WTC11 (cell line): ENCODE data around the gene PKIB. TPM values are rescaled to one million over a fixed set of nuclear protein-coding genes. Genes with fewer than 3 reads are reported as not detected.
A peak's percentile ranks its signal among the peaks of the same experiment; 100 is the strongest.

Experiments
- ATAC-seq: fragments of 200-7000 bp; cut with Tn5 transposase; 2 replicates; pipeline ENCODE4 v1.10.0; 2021; ENCODE audit warnings: mild to moderate bottlenecking, moderate library complexity
- CTCF ChIA-PET: fragments of 300-600 bp; sonication (Branson Sonifier 250); formaldehyde crosslinking; loops from one replicate; lab custom pipeline; 2021; ENCODE audit warnings: antibody characterized with exemption; lab: Charles Lee
- POLR2A ChIA-PET: fragments of 350-600 bp; sonication (Branson Sonifier 250); formaldehyde crosslinking; loops from one replicate; lab custom pipeline; 2021; ENCODE audit warnings: antibody characterized with exemption; lab: Charles Lee
- DNase-seq: peaks from one replicate; pipeline ENCODE4 v3.0.0; 2021; ENCODE audit warnings: low spot score
- H3K27ac Mint-ChIP-seq: 2 replicates; pipeline ENCODE4 v1.8.0; 2021; ENCODE audit warnings: mixed read lengths
- H3K27me3 Mint-ChIP-seq: 2 replicates; pipeline ENCODE4 v1.8.0; 2021; ENCODE audit warnings: low read depth, mild to moderate bottlenecking, moderate library complexity, mixed read lengths
- H3K36me3 Mint-ChIP-seq: 2 replicates; pipeline ENCODE4 v1.8.0; 2021; ENCODE audit warnings: mixed read lengths
- H3K4me1 Mint-ChIP-seq: 2 replicates; pipeline ENCODE4 v1.8.0; 2022; ENCODE audit warnings: mixed read lengths
- H3K4me3 Mint-ChIP-seq: 2 replicates; pipeline ENCODE4 v1.8.0; 2021; ENCODE audit warnings: mild to moderate bottlenecking, moderate library complexity, mixed read lengths
- H3K9me3 Mint-ChIP-seq: 2 replicates; pipeline ENCODE4 v1.8.0; 2021; ENCODE audit warnings: mixed read lengths
- ATF3 ChIP-seq: sonication (generic); formaldehyde crosslinking; conservative IDR thresholded peaks from 2 replicates; pipeline ENCODE4 v1.8.1; 2022; ENCODE audit warnings: mild to moderate bottlenecking, missing genetic modification reagents
- ESRRA ChIP-seq: sonication (generic); formaldehyde crosslinking; IDR thresholded peaks from 2 replicates; pipeline ENCODE4 v1.8.1; 2022; ENCODE audit warnings: mild to moderate bottlenecking, missing genetic modification reagents, borderline replicate concordance
- GRHL2 ChIP-seq: fragments of 250-450 bp; sonication (Bioruptor Pico); IDR thresholded peaks from 2 replicates; pipeline ENCODE4 v1.8.0; 2022; ENCODE audit warnings: mild to moderate bottlenecking, moderate library complexity; ENCODE audit not compliant: insufficient replicate concordance, severe bottlenecking
- NR1H2 ChIP-seq: sonication (generic); formaldehyde crosslinking; IDR thresholded peaks from 2 replicates; pipeline ENCODE4 v1.9.0; 2021; ENCODE audit warnings: mild to moderate bottlenecking, moderate library complexity, missing genetic modification reagents
- RORB ChIP-seq: fragments of 250-450 bp; sonication (Bioruptor Pico); IDR thresholded peaks from 2 replicates; pipeline ENCODE4 v1.9.0; 2021; ENCODE audit warnings: mild to moderate bottlenecking
- ZNF232 ChIP-seq: sonication (generic); formaldehyde crosslinking; IDR thresholded peaks from 2 replicates; pipeline ENCODE4 v1.8.0; 2022; ENCODE audit warnings: mild to moderate bottlenecking, missing genetic modification reagents
- ZNF532 ChIP-seq: fragments of 250-450 bp; sonication (Bioruptor Pico); IDR thresholded peaks from 2 replicates; pipeline ENCODE4 v1.9.0; 2021; ENCODE audit warnings: mild to moderate bottlenecking, borderline replicate concordance
- ZNF671 ChIP-seq: fragments of 250-450 bp; sonication (Bioruptor Pico); IDR thresholded peaks from 2 replicates; pipeline ENCODE4 v1.8.0; 2021; ENCODE audit warnings: mild to moderate bottlenecking
- total RNA-seq: library from RNA; stranded (reverse); gene quantifications from 3 replicates; pipeline ENCODE4 v1.2.3, GENCODE V29; 2021
- TF ChIP-seq, protein P1 (sequence below): sonication (generic); formaldehyde crosslinking; IDR thresholded peaks from 2 replicates; pipeline ENCODE4 v1.8.0; 2022; ENCODE audit warnings: mild to moderate bottlenecking, missing genetic modification reagents
- TF ChIP-seq, protein P2 (sequence below): sonication (generic); formaldehyde crosslinking; IDR thresholded peaks from 2 replicates; pipeline ENCODE4 v1.8.1; 2022; ENCODE audit warnings: mild to moderate bottlenecking, moderate library complexity, missing genetic modification reagents

The PKIB gene
- total RNA-seq, 1 experiment from 2014 or later = 26.4 TPM

GRCh38 chr6:122619309-122619708 is 9.1 kb downstream of the PKIB start:
- TF ChIP-seq, protein P1, sequence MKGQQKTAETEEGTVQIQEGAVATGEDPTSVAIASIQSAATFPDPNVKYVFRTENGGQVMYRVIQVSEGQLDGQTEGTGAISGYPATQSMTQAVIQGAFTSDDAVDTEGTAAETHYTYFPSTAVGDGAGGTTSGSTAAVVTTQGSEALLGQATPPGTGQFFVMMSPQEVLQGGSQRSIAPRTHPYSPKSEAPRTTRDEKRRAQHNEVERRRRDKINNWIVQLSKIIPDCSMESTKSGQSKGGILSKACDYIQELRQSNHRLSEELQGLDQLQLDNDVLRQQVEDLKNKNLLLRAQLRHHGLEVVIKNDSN (CRISPR knock-in tag) = no peak
- H3K4me1 Mint-ChIP-seq = peaks cover 6% of the 10 kb centered on the region; the same call in 1 of the 2 replicates
- ChIA-PET POLR2A (no interaction called here), CTCF (interaction anchor here (2.3 kb wide), 1 partner anchor 9 kb away, joined by 12 read pairs; the partner anchor contains the start of gene PKIB)
- no peak overlapping the region for H3K4me3 Mint-ChIP-seq
- no peaks in the 10 kb centered on the region for H3K27me3 Mint-ChIP-seq
- no peak for DNase-seq
- H3K36me3 Mint-ChIP-seq = no peaks in the 10 kb centered on the region
- H3K9me3 Mint-ChIP-seq = no peaks in the 10 kb centered on the region; the same call in 1 of the 2 replicates
- peak; percentile 46 for ATAC-seq
- no peak overlapping the region for H3K27ac Mint-ChIP-seq

GRCh38 chr6:122620428-122620827 is 10.2 kb downstream of the PKIB start:
- peaks cover 6% of the 10 kb centered on the region; the same call in 1 of the 2 replicates for H3K4me1 Mint-ChIP-seq
- H3K4me3 Mint-ChIP-seq = no peak overlapping the region
- POLR2A ChIA-PET = no interaction called here

DNA sequence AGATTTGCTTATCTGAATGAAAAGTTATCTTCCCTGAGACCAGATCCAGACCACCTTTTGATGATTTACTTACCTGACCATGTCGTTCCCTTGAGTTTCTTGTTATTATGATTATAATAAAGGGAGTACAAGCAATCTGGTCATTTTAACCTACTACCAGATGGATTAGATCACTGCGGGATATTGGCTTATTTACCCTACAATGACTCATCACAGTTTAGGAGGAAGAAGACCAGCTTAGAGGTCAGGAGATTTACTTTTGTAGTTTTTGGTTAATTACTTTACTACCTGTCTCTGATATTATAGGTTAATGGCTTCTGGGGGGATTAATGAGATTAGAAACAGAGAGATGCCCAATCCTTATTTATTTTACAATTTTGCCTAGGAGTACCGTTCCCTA is 10.7 kb downstream of the PKIB start:
- Mint-ChIP-seq H3K4me1 (peaks cover 6% of the 10 kb centered on the region; the same call in 1 of the 2 replicates), H3K4me3 (no peak overlapping the region), H3K36me3 (no peaks in the 10 kb centered on the region), H3K27ac (no peak overlapping the region), H3K27me3 (no peaks in the 10 kb centered on the region), H3K9me3 (no peaks in the 10 kb centered on the region; the same call in 1 of the 2 replicates)
- ChIA-PET POLR2A (no interaction called here), CTCF (interaction anchor here (2.3 kb wide), 1 partner anchor 10 kb away, joined by 12 read pairs; the partner anchor contains the start of gene PKIB)
- DNase-seq (no peak), ATAC-seq (no peak)
- TF ChIP-seq ZNF671 = no peak
- TF ChIP-seq NR1H2 (CRISPR knock-in tag) = no peak
- TF ChIP-seq ATF3 = no peak

More at GRCh38 chr6:122620428-122620827, 10.2 kb downstream of the PKIB start:
- no peaks in the 10 kb centered on the region for H3K36me3 Mint-ChIP-seq
- H3K9me3 Mint-ChIP-seq = no peaks in the 10 kb centered on the region; the same call in 1 of the 2 replicates
- no peak for DNase-seq
- no peak for ATAC-seq
- no peak overlapping the region for H3K27ac Mint-ChIP-seq
- CTCF ChIA-PET = interaction anchor here (2.3 kb wide), 1 partner anchor 10 kb away, joined by 12 read pairs; the partner anchor contains the start of gene PKIB
- no peaks in the 10 kb centered on the region for H3K27me3 Mint-ChIP-seq
- no peak for TF ChIP-seq ZNF532 (CRISPR knock-in tag)
- no peak for TF ChIP-seq GRHL2 (CRISPR knock-in tag)
- no peak for TF ChIP-seq ESRRA (CRISPR knock-in tag)
- TF ChIP-seq ZNF232 (CRISPR knock-in tag) = no peak

DNA sequence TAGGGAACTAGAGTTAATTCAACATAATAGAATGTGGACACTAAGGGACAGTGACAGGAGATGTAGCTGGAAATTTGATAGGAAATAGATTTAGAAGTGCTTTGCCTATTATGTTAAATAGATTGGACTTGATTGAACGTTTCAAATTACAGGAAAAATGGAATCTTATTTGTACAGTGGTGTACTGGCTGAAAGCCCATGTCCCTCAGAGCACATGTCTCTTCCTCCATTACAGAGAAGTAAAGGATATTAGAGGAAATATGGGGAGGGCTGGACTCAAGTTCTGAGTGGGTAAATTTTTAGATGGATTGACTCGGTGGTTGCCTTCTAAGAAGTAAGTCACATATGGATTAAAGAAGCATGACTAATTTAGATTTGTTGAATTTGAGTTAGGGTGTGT is 11.4 kb downstream of the PKIB start:
- TF ChIP-seq RORB (CRISPR knock-in tag) (no peak), ZNF232 (CRISPR knock-in tag) (no peak)
- TF ChIP-seq, protein P2, sequence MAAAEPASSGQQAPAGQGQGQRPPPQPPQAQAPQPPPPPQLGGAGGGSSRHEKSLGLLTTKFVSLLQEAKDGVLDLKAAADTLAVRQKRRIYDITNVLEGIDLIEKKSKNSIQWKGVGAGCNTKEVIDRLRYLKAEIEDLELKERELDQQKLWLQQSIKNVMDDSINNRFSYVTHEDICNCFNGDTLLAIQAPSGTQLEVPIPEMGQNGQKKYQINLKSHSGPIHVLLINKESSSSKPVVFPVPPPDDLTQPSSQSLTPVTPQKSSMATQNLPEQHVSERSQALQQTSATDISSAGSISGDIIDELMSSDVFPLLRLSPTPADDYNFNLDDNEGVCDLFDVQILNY (CRISPR knock-in tag) = no peak
- Mint-ChIP-seq H3K36me3 (no peaks in the 10 kb centered on the region), H3K27ac (no peak overlapping the region), H3K4me3 (no peak overlapping the region), H3K27me3 (no peaks in the 10 kb centered on the region), H3K9me3 (no peaks in the 10 kb centered on the region), H3K4me1 (peaks cover 6% of the 10 kb centered on the region; the same call in 1 of the 2 replicates)
- no peak for ATAC-seq
- ChIA-PET CTCF (no interaction called here), POLR2A (no interaction called here)
- DNase-seq = no peak
